Measurements from ENCODE around the gene CACNA1S.

CACNA1S gene

GRCh38 chr1:201023920-201024624 is 88.2 kb downstream of the CACNA1S start:
- DNase-seq, result no peak

- DNase-seq, result peak; percentile 79
These were observed 88.7 kb downstream of the CACNA1S start, which contains the start of gene KIF21B for GRCh38 chr1:201023517-201023902. TSS of gene KIF21B (minus strand) at chr1:201023714. CDS start at chr1:201023383, 331 bp downstream.

GRCh38 chr1:201022820-201023516 is 89.3 kb downstream of the CACNA1S start:
- peak; percentile 10 for DNase-seq

- DNase-seq, result no peak
These were observed 89.8 kb downstream of the CACNA1S start for GRCh38 chr1:201022493-201022819.

GRCh38 chr1:201021630-201022492 is 90.4 kb downstream of the CACNA1S start:
- DNase-seq, result no peak

GRCh38 chr1:201020721-201021629 is 91.3 kb downstream of the CACNA1S start:
- DNase-seq, result peak; percentile 9

- peak; percentile 88 for DNase-seq
These were observed 92.1 kb downstream of the CACNA1S start for GRCh38 chr1:201020040-201020591.

GRCh38 chr1:201019321-201019977 is 92.8 kb downstream of the CACNA1S start:
- DNase-seq, result peak; percentile 84

- no peak for DNase-seq
These were observed 94.4 kb downstream of the CACNA1S start for GRCh38 chr1:201017828-201018163.

- DNase-seq, result no peak
These were observed 95.0 kb downstream of the CACNA1S start for GRCh38 chr1:201016943-201017827.

- no peak for DNase-seq
These were observed 96.0 kb downstream of the CACNA1S start for GRCh38 chr1:201016211-201016651.

- DNase-seq, result no peak
These were observed 96.6 kb downstream of the CACNA1S start for GRCh38 chr1:201015551-201016091.

GRCh38 chr1:201014816-201015200 is 97.4 kb downstream of the CACNA1S start:
- no peak for DNase-seq

- no peak for DNase-seq
These were observed 98.0 kb downstream of the CACNA1S start for GRCh38 chr1:201013991-201014815.

- no peak for DNase-seq
These were observed 99.2 kb downstream of the CACNA1S start for GRCh38 chr1:201013031-201013485.

- no peak for DNase-seq
These were observed 100.6 kb downstream of the CACNA1S start for GRCh38 chr1:201011616-201012015.

- DNase-seq, result no peak
These were observed 102.1 kb downstream of the CACNA1S start for GRCh38 chr1:201009962-201010645.

GRCh38 chr1:201008666-201009360 is 103.4 kb downstream of the CACNA1S start:
- no peak for DNase-seq

Measured in KG1 (cell line).